ENCODE results near the gene HAUS1. TPM values are rescaled to one million over a fixed set of nuclear protein-coding genes. Genes with fewer than 3 reads are reported as not detected.
"Not testable (repeated sequence)": the region's sequence is repeated elsewhere in the genome, so short reads cannot be mapped to it uniquely, and the experiment has no call there.

HAUS1 gene
- total RNA-seq, 6 experiments from 2014 or later: 22.7 to 34.8 (median 31.6) TPM

- no peak for TF ChIP-seq CTCF (IDR thresholded peaks at IDR 0.05)
- peak; percentile 25 for DNase-seq
- Mint-ChIP-seq H3K27ac (peak overlapping the region; percentile 80), H3K9me3 (no peaks in the 10 kb centered on the region), H3K4me3 (no peak overlapping the region), H3K36me3 (ENCODE audit: low read depth) (no peaks in the 10 kb centered on the region), H3K4me1 (ENCODE audit: low read depth) (peaks cover 46% of the 10 kb centered on the region), H3K27me3 (ENCODE audit: insufficient read depth) (no peaks in the 10 kb centered on the region)
These were observed 56.0 kb downstream of the HAUS1 start for GRCh38 chr18:46160050-46160798.

- H3K27me3 Mint-ChIP-seq (ENCODE audit: insufficient read depth); H3K36me3 Mint-ChIP-seq (ENCODE audit: low read depth); DNase-seq; H3K9me3 Mint-ChIP-seq; H3K4me3 Mint-ChIP-seq; H3K27ac Mint-ChIP-seq: not testable (repeated sequence)
- H3K4me1 Mint-ChIP-seq (ENCODE audit: low read depth): peaks cover 40% of the 10 kb centered on the region
These were observed 56.7 kb downstream of the HAUS1 start for GRCh38 chr18:46160840-46161239.

- H3K27me3 Mint-ChIP-seq (ENCODE audit: insufficient read depth): no peaks in the 10 kb centered on the region; the same call in 1 of the 2 replicates
- no peak for TF ChIP-seq CTCF (IDR thresholded peaks at IDR 0.05)
- no peak overlapping the region for H3K4me3 Mint-ChIP-seq
These were observed 57.7 kb downstream of the HAUS1 start for GRCh38 chr18:46161703-46162396.

GRCh38 chr18:46163091-46163490, 58.9 kb downstream of the HAUS1 start:
- Mint-ChIP-seq H3K4me3 (no peak overlapping the region), H3K9me3 (no peaks in the 10 kb centered on the region), H3K27me3 (ENCODE audit: insufficient read depth) (no peaks in the 10 kb centered on the region; the same call in 1 of the 2 replicates), H3K27ac (no peak overlapping the region), H3K36me3 (ENCODE audit: low read depth) (no peaks in the 10 kb centered on the region), H3K4me1 (ENCODE audit: low read depth) (peaks cover 22% of the 10 kb centered on the region)
- no peak for TF ChIP-seq CTCF (IDR thresholded peaks at IDR 0.05)
- DNase-seq: no peak

More at GRCh38 chr18:46161703-46162396, 57.7 kb downstream of the HAUS1 start:
- Mint-ChIP-seq H3K9me3 (no peaks in the 10 kb centered on the region), H3K27ac (no peak overlapping the region), H3K4me1 (ENCODE audit: low read depth) (peaks cover 30% of the 10 kb centered on the region), H3K36me3 (ENCODE audit: low read depth) (no peaks in the 10 kb centered on the region)
- DNase-seq: no peak

- no peak for DNase-seq
- H3K27me3 Mint-ChIP-seq (ENCODE audit: insufficient read depth): no peaks in the 10 kb centered on the region; the same call in 1 of the 2 replicates
- no peaks in the 10 kb centered on the region for H3K9me3 Mint-ChIP-seq
- no peak overlapping the region for H3K4me3 Mint-ChIP-seq
- H3K27ac Mint-ChIP-seq: no peak overlapping the region
- no peaks in the 10 kb centered on the region for H3K36me3 Mint-ChIP-seq (ENCODE audit: low read depth)
- H3K4me1 Mint-ChIP-seq (ENCODE audit: low read depth): peaks cover 16% of the 10 kb centered on the region
- no peak for TF ChIP-seq CTCF (IDR thresholded peaks at IDR 0.05)
These were observed 59.8 kb downstream of the HAUS1 start for GRCh38 chr18:46163941-46164499.

GRCh38 chr18:46164502-46164901, 60.3 kb downstream of the HAUS1 start:
- H3K36me3 Mint-ChIP-seq (ENCODE audit: low read depth); H3K27ac Mint-ChIP-seq; DNase-seq; H3K9me3 Mint-ChIP-seq; H3K4me3 Mint-ChIP-seq; H3K27me3 Mint-ChIP-seq (ENCODE audit: insufficient read depth): not testable (repeated sequence)
- peaks cover 21% of the 10 kb centered on the region for H3K4me1 Mint-ChIP-seq (ENCODE audit: low read depth)
